GM23338 (cell line): Measurements from ENCODE around the gene NUDT16L1.

Source experiments
- EZH2 ChIP-seq: fragments of 200-600 bp; sonication (generic); IDR thresholded peaks from one replicate; pipeline ENCODE4 v1.8.0; 2017; ENCODE audit warnings: antibody characterized with exemption, mild to moderate bottlenecking, low read depth; ENCODE audit not compliant: unreplicated experiment
- EZH2phosphoT487 ChIP-seq: fragments of 200-600 bp; sonication (generic); IDR thresholded peaks from one replicate; pipeline ENCODE4 v1.8.1; 2018; ENCODE audit warnings: antibody characterized with exemption; ENCODE audit not compliant: unreplicated experiment
- JUNB ChIP-seq: IDR thresholded peaks from one replicate; pipeline ENCODE4 v1.6.1; 2016; ENCODE audit warnings: antibody characterized with exemption; ENCODE audit not compliant: unreplicated experiment
- POLR2AphosphoS5 ChIP-seq: IDR thresholded peaks from 2 replicates; pipeline ENCODE4 v1.6.1; 2016; ENCODE audit warnings: antibody characterized with exemption, low read depth
- TF ChIP-seq, protein P1 (sequence below): IDR thresholded peaks from one replicate; pipeline ENCODE4 v1.6.1; 2018; ENCODE audit warnings: antibody characterized with exemption; ENCODE audit not compliant: unreplicated experiment
- TF ChIP-seq, protein P2 (sequence below), 2 experiments: fragments of 200-600 bp in 1 of 2; sonication (generic) in 1 of 2; conservative IDR thresholded peaks; 2 replicates each; pipeline versions ENCODE4 v1.5.1 to v1.6.1; 2016 to 2017; ENCODE audit warnings: antibody characterized with exemption in 2 of 2, low read depth in 2 of 2, mild to moderate bottlenecking in 2 of 2, moderate library complexity in 1 of 2
- TF ChIP-seq, protein P3 (sequence below): fragments of 250-450 bp; sonication (Bioruptor Pico); IDR thresholded peaks from 2 replicates; pipeline ENCODE4 v1.5.0; 2020; ENCODE audit warnings: mild to moderate bottlenecking, moderate library complexity

DNA sequence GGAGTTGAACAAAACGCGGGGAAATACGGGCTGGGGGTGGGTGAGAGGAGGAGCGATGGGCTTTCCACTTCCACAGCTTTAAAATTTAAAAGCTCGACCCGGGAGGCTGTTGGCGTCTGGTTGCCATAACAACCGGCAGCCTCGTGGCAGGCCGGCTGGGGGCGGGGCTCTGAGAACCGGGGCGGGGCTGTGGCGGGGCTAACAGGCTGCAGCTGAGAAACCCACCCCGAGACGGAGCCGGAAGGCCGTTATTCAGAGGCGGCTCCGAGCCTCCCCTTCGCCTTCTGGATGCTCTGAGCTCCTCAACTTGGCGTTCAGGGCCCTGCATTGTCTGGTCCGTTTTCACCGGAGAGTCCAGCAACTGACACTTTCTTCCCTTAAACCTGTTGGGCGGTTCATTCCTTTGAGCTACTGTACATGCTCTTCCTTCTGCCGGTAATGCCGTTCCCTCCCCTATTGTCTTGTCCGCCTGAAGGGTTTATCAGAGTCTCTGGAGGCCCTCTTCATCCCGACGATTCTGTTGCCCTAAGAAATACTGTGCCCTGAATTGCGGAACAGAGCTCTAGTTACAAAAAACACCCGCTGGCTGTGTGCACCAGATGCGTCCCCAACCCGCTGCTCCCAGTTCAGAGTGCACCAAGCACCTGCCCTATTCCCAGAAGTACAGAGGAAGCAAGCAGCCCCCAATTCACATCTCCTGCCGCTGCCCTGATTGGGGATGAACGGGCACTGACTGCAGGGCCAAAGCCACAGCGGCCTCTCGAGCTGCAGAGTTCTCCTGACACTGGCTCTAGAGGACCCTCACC lies 41.6 kb downstream of the NUDT16L1 start:
- TF ChIP-seq, protein P1, sequence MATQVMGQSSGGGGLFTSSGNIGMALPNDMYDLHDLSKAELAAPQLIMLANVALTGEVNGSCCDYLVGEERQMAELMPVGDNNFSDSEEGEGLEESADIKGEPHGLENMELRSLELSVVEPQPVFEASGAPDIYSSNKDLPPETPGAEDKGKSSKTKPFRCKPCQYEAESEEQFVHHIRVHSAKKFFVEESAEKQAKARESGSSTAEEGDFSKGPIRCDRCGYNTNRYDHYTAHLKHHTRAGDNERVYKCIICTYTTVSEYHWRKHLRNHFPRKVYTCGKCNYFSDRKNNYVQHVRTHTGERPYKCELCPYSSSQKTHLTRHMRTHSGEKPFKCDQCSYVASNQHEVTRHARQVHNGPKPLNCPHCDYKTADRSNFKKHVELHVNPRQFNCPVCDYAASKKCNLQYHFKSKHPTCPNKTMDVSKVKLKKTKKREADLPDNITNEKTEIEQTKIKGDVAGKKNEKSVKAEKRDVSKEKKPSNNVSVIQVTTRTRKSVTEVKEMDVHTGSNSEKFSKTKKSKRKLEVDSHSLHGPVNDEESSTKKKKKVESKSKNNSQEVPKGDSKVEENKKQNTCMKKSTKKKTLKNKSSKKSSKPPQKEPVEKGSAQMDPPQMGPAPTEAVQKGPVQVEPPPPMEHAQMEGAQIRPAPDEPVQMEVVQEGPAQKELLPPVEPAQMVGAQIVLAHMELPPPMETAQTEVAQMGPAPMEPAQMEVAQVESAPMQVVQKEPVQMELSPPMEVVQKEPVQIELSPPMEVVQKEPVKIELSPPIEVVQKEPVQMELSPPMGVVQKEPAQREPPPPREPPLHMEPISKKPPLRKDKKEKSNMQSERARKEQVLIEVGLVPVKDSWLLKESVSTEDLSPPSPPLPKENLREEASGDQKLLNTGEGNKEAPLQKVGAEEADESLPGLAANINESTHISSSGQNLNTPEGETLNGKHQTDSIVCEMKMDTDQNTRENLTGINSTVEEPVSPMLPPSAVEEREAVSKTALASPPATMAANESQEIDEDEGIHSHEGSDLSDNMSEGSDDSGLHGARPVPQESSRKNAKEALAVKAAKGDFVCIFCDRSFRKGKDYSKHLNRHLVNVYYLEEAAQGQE = no peak
- TF ChIP-seq, protein P2, sequence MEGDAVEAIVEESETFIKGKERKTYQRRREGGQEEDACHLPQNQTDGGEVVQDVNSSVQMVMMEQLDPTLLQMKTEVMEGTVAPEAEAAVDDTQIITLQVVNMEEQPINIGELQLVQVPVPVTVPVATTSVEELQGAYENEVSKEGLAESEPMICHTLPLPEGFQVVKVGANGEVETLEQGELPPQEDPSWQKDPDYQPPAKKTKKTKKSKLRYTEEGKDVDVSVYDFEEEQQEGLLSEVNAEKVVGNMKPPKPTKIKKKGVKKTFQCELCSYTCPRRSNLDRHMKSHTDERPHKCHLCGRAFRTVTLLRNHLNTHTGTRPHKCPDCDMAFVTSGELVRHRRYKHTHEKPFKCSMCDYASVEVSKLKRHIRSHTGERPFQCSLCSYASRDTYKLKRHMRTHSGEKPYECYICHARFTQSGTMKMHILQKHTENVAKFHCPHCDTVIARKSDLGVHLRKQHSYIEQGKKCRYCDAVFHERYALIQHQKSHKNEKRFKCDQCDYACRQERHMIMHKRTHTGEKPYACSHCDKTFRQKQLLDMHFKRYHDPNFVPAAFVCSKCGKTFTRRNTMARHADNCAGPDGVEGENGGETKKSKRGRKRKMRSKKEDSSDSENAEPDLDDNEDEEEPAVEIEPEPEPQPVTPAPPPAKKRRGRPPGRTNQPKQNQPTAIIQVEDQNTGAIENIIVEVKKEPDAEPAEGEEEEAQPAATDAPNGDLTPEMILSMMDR (conservative IDR thresholded peaks at IDR 0.05; ENCODE audit: low read depth in 2 of 2) = no peak
- TF ChIP-seq POLR2AphosphoS5 = peak; percentile 70
- TF ChIP-seq EZH2 = no peak
- TF ChIP-seq, protein P3, sequence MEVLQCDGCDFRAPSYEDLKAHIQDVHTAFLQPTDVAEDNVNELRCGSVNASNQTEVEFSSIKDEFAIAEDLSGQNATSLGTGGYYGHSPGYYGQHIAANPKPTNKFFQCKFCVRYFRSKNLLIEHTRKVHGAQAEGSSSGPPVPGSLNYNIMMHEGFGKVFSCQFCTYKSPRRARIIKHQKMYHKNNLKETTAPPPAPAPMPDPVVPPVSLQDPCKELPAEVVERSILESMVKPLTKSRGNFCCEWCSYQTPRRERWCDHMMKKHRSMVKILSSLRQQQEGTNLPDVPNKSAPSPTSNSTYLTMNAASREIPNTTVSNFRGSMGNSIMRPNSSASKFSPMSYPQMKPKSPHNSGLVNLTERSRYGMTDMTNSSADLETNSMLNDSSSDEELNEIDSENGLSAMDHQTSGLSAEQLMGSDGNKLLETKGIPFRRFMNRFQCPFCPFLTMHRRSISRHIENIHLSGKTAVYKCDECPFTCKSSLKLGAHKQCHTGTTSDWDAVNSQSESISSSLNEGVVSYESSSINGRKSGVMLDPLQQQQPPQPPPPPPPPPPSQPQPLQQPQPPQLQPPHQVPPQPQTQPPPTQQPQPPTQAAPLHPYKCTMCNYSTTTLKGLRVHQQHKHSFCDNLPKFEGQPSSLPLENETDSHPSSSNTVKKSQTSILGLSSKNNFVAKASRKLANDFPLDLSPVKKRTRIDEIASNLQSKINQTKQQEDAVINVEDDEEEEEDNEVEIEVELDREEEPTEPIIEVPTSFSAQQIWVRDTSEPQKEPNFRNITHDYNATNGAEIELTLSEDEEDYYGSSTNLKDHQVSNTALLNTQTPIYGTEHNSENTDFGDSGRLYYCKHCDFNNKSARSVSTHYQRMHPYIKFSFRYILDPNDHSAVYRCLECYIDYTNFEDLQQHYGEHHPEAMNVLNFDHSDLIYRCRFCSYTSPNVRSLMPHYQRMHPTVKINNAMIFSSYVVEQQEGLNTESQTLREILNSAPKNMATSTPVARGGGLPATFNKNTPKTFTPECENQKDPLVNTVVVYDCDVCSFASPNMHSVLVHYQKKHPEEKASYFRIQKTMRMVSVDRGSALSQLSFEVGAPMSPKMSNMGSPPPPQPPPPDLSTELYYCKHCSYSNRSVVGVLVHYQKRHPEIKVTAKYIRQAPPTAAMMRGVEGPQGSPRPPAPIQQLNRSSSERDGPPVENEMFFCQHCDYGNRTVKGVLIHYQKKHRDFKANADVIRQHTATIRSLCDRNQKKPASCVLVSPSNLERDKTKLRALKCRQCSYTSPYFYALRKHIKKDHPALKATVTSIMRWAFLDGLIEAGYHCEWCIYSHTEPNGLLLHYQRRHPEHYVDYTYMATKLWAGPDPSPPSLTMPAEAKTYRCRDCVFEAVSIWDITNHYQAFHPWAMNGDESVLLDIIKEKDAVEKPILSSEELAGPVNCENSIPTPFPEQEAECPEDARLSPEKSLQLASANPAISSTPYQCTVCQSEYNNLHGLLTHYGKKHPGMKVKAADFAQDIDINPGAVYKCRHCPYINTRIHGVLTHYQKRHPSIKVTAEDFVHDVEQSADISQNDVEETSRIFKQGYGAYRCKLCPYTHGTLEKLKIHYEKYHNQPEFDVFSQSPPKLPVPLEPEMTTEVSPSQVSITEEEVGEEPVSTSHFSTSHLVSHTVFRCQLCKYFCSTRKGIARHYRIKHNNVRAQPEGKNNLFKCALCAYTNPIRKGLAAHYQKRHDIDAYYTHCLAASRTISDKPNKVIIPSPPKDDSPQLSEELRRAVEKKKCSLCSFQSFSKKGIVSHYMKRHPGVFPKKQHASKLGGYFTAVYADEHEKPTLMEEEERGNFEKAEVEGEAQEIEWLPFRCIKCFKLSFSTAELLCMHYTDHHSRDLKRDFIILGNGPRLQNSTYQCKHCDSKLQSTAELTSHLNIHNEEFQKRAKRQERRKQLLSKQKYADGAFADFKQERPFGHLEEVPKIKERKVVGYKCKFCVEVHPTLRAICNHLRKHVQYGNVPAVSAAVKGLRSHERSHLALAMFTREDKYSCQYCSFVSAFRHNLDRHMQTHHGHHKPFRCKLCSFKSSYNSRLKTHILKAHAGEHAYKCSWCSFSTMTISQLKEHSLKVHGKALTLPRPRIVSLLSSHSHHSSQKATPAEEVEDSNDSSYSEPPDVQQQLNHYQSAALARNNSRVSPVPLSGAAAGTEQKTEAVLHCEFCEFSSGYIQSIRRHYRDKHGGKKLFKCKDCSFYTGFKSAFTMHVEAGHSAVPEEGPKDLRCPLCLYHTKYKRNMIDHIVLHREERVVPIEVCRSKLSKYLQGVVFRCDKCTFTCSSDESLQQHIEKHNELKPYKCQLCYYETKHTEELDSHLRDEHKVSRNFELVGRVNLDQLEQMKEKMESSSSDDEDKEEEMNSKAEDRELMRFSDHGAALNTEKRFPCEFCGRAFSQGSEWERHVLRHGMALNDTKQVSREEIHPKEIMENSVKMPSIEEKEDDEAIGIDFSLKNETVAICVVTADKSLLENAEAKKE (CRISPR knock-in tag) = no peak
- no peak for TF ChIP-seq EZH2phosphoT487
- TF ChIP-seq JUNB = no peak
